Fibroblast of lung (primary cell): ENCODE measurements around the gene MAN1A1. TPM values are rescaled to one million over a fixed set of nuclear protein-coding genes. Genes with fewer than 3 reads are reported as not detected.

Experiments
- DNase-seq, 2 donors: peaks; one replicate each; pipeline versions ENCODE4 v3.0.0 to v3.0.0-alpha.2; 2010; ENCODE audit warnings: low read depth in 2 of 2
- H2AFZ ChIP-seq: 2 replicates; pipeline ENCODE4 v1.5.1; 2012; ENCODE audit warnings: low read length, control low read depth, inconsistent platforms
- H3K27ac ChIP-seq: 2 replicates; pipeline ENCODE4 v1.5.1; 2011; ENCODE audit warnings: low read length, control low read depth; ENCODE audit not compliant: insufficient read depth
- H3K27me3 ChIP-seq: 2 replicates; pipeline ENCODE4 v1.5.1; 2011; ENCODE audit warnings: mild to moderate bottlenecking, low read length; ENCODE audit not compliant: control insufficient read depth, insufficient read depth
- H3K36me3 ChIP-seq: 2 replicates; pipeline ENCODE4 v1.5.1; 2011; ENCODE audit warnings: low read length; ENCODE audit not compliant: control insufficient read depth, insufficient read depth
- H3K4me1 ChIP-seq: 2 replicates; pipeline ENCODE4 v1.5.1; 2011; ENCODE audit warnings: low read length; ENCODE audit not compliant: control insufficient read depth, insufficient read depth; ENCODE audit errors: extremely low read depth
- H3K4me2 ChIP-seq: 2 replicates; pipeline ENCODE4 v1.5.1; 2011; ENCODE audit warnings: low read length, control low read depth; ENCODE audit not compliant: insufficient read depth; ENCODE audit errors: extremely low read depth
- H3K4me3 ChIP-seq, 4 experiments: fragments of 200-600 bp in 1 of 4; sonication (generic) in 1 of 4; replicated peaks in 1 of 4; 2 replicates each; pipeline ENCODE4 v1.5.1; 2011 to 2016; ENCODE audit warnings: low read length in 4 of 4, low read depth in 3 of 4, mild to moderate bottlenecking in 3 of 4, control low read depth in 2 of 4, inconsistent platforms in 1 of 4, mixed read lengths in 1 of 4; ENCODE audit not compliant: insufficient read depth in 1 of 4; ENCODE audit errors: control extremely low read depth in 1 of 4
- H3K79me2 ChIP-seq: 2 replicates; pipeline ENCODE4 v1.5.1; 2012; ENCODE audit warnings: mild to moderate bottlenecking, low read length, inconsistent platforms; ENCODE audit not compliant: control insufficient read depth, insufficient read depth
- H3K9ac ChIP-seq: 2 replicates; pipeline ENCODE4 v1.5.1; 2011; ENCODE audit warnings: mild to moderate bottlenecking, low read length, control low read depth; ENCODE audit not compliant: insufficient read depth
- H3K9me3 ChIP-seq: 2 replicates; pipeline ENCODE4 v1.5.1; 2012; ENCODE audit warnings: low read depth, low read length; ENCODE audit not compliant: control insufficient read depth, insufficient read depth
- H4K20me1 ChIP-seq: 2 replicates; pipeline ENCODE4 v1.5.1; 2011; ENCODE audit warnings: low read length; ENCODE audit not compliant: control insufficient read depth, insufficient read depth; ENCODE audit errors: extremely low read depth
- CTCF ChIP-seq, 2 donors: IDR thresholded peaks in 1 of 2; conservative IDR thresholded peaks in 1 of 2; 1 replicate in 1 of 2; 2 replicates in 1 of 2; pipeline ENCODE4 v1.5.1; 2011 to 2012; ENCODE audit warnings: low read length in 2 of 2, control low read depth in 1 of 2, inconsistent platforms in 1 of 2, low read depth in 1 of 2, mild to moderate bottlenecking in 1 of 2
- EZH2 ChIP-seq: IDR thresholded peaks from 2 replicates; pipeline ENCODE4 v1.5.1; 2012; ENCODE audit warnings: low read length, control low read depth, mild to moderate bottlenecking; ENCODE audit errors: missing control alignments
- polyA plus RNA-seq, 2 donors: library from polyadenylated mRNA; depleted of rRNA in 1 of 2; stranded (reverse) in 1 of 2; unstranded in 1 of 2; fragments of >200 nt; gene quantifications; 2 replicates each; pipeline ENCODE4 v1.2.1, GENCODE V29; 2011 to 2012; ENCODE audit warnings: missing spikeins in 1 of 2
- total RNA-seq: library from RNA; depleted of rRNA; stranded (reverse); fragments of >200 nt; gene quantifications from 2 replicates; pipeline ENCODE4 v1.2.1, GENCODE V29; 2014

Gene MAN1A1
- total and polyA plus RNA-seq, 2 donors (not counting 1 experiment from before 2014, with no cell fraction given) = 39.5 to 120 TPM

DNA sequence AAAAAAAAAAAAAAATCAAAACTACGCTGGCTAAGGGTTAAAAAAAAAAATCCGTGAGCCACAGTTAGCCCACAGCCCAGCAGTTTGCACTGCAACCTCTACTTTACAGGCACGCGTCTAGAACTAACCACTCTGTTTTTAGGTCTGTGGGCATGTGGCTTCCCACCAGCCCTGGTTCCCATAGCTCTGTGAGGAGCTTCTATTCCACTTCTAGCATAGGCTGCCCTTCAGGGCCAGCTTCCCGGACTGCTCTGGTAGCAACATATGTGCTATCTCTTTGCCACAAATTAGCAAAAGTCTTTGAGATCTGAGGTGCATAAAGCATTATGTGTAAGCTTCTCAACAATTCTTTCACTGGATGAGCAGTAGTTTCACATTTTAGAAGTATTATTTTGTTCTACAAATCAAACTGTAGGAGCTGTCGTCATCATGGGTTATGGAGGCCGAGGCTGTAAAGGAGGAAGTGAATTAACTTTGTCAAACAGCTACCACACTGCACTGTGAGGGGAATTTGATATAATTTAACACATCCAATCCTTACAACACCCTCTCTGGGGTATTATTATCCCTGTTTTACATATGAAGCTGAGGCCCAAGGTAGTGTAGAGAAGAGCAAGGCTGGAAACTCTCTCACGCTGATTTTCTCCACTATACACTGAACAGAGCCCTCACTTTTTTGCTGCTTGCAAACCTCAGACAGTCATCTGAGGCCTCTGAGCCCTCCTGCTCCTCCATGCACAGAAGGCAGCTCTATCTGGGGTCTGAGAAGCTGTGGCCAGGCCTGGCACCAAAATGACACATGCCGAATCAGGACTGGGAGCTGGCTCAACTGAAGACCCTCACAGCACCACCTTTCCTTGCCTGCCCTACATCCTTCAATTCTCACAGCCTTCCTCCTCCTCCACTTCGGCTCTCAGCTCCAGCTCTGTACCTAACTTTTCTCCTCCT is 35.4 kb downstream of the MAN1A1 start:
- peaks cover 3% of the 10 kb centered on the region for H3K4me1 ChIP-seq
- H3K4me2 ChIP-seq = no peak overlapping the region
- DNase-seq = no peak
- no peak overlapping the region for H2AFZ ChIP-seq
- TF ChIP-seq EZH2 = no peak
- TF ChIP-seq CTCF (conservative IDR thresholded peaks at IDR 0.05 in 1 of 2, IDR thresholded peaks at IDR 0.05 in 1 of 2; ENCODE audit: low read depth in 1 of 2, low read length in 2 of 2) = no peak
- no peaks in the 10 kb centered on the region for H4K20me1 ChIP-seq
- no peaks in the 10 kb centered on the region for H3K27me3 ChIP-seq
- H3K79me2 ChIP-seq = no peaks in the 10 kb centered on the region
- H3K9me3 ChIP-seq = no peaks in the 10 kb centered on the region
- H3K4me3 ChIP-seq = no peak overlapping the region
- no peak overlapping the region for H3K27ac ChIP-seq
- H3K36me3 ChIP-seq = no peaks in the 10 kb centered on the region
- no peak overlapping the region for H3K9ac ChIP-seq

DNA sequence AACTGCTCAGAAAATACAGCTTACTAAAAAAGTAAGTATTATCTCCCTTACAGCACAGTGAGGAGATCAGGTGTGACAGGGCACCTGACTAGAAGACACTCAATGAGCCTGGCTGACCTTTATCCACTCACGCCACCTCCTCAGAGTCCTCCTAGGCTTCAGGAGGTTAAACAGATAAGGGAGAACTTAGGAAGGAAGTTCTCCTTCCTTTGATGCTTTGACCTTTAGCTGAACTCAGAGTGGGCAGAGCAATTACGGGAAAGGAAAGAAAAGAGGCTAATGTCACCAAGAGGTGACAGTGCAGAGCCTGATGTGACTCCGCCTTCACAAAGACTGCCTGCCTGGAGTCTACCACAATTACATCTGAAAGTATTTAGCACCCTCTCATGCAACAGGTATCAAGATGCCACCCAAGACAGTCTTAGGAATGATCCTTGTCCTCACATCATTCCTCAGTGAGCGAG is 36.7 kb downstream of the MAN1A1 start:
- no peaks in the 10 kb centered on the region for H3K27me3 ChIP-seq
- H3K9me3 ChIP-seq = no peaks in the 10 kb centered on the region
- H3K79me2 ChIP-seq = no peaks in the 10 kb centered on the region

More for the DNA sequence above, 36.7 kb downstream of the MAN1A1 start:
- Histone ChIP-seq H3K4me1 (peaks cover 3% of the 10 kb centered on the region), H3K4me3 (no peak overlapping the region), H2AFZ (no peak overlapping the region), H3K4me2 (no peak overlapping the region), H4K20me1 (no peaks in the 10 kb centered on the region), H3K9ac (no peak overlapping the region), H3K27ac (no peak overlapping the region), H3K36me3 (no peaks in the 10 kb centered on the region)
- no peak for DNase-seq
- no peak for TF ChIP-seq EZH2
- TF ChIP-seq CTCF (conservative IDR thresholded peaks at IDR 0.05 in 1 of 2, IDR thresholded peaks at IDR 0.05 in 1 of 2; ENCODE audit: low read depth in 1 of 2, low read length in 2 of 2) = no peak
